C1 segment of cervical spinal cord (tissue), 14 donors: Measurements from ENCODE around the gene PDE2A.

Experiments
- DNase-seq, 14 donors: peaks; one replicate each; lab custom pipeline; 2025; lab: John Stamatoyannopoulos, UW

Gene PDE2A

DNA sequence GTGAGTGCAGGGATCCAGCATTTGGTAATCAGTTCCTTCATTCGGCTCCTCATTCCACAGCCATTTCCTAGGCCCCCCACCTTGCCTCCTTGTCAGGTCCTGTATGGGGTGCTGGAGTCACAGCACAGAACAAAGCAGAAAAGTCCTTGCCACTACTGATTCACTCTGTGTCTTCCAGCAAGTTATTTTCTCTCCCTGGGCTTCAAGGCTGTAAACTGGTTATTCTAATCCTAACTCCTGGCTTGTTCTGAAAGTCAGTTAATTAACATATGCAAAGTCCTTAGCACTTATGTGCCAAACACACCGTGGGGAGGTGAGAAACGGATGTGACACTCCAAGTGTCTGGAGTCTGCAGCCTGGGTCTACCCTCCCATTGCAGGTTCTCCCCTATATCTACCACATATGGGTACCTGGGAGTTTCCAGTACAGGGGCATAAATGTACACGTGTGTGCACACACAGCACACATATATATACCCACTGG lies 30.6 kb upstream of the PDE2A start:
- DNase-seq, result no peak

GRCh38 chr11:72704028-72704782 lies 30.0 kb upstream of the PDE2A start:
- DNase-seq, result no peak

GRCh38 chr11:72703267-72704008 lies 29.2 kb upstream of the PDE2A start:
- peak in 7 of 14 donors; percentile 9 to 53 (median 34) for DNase-seq

- no peak for DNase-seq
These were observed 28.5 kb upstream of the PDE2A start for GRCh38 chr11:72702577-72703241.

DNA sequence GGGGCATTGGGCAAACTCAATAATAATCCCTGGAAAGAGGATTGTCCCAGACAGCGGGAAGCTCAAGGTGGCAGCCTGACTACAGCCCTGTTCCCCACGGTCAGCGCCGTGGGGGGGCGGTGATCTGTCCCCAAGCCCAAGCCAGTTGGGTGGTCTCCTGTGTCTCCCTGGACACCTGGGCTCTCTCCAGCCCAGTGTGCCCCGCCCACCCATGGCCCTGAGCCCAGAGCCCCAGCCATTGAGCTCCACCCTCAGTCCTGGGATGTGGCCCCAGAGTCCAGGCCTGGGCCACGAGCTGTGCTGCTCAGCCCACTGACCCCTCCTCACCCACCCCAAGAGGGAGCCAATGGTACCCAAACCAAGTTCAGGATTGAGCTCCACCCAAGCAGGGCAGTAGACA lies 27.9 kb upstream of the PDE2A start:
- peak in 1 of 14 donors; percentile 11 for DNase-seq

- no peak for DNase-seq
These were observed 27.2 kb upstream of the PDE2A start for GRCh38 chr11:72701466-72701865.

DNA sequence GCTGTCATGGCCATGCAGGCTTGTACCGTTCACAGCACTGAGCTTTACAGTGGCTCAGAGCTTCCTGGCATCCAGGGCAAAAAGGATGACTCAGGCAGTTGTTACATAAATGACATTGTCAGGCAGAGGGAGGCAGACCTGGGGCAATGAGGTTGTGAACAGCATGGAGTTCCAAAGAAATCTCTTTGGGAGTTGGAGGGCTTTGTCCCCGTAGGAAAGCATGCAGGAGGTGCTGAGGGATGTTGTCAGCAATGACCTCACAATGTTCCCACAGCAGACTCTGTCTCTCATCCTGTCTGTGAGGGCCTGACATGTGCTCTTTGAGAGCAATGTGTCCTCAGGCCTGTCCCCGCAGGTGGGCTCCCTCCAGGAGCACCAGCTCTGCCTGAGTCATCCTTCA lies 25.9 kb upstream of the PDE2A start:
- no peak for DNase-seq

DNA sequence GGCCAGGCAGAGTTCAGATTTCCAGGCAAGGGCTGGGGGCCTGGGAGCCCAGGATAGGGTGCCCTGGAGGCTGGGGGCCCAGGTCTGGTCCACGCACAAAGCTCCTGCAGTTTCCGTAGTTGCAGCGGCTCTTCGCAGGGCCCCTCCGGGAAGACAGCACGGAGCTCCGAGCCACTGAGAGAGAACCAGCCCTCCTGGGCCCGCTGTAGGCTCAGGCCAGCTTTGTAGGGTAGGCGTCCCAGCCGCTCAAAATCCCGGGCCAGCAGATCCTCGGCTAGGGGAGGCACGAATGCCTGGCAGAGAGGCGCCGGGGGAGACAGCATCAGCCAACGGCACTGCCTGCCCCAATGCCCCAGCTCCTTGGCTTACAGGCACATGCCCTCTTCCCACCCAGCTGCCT lies 23.6 kb upstream of the PDE2A start:
- no peak for DNase-seq

- DNase-seq, result no peak
These were observed 22.9 kb upstream of the PDE2A start for GRCh38 chr11:72696866-72697700.

DNA sequence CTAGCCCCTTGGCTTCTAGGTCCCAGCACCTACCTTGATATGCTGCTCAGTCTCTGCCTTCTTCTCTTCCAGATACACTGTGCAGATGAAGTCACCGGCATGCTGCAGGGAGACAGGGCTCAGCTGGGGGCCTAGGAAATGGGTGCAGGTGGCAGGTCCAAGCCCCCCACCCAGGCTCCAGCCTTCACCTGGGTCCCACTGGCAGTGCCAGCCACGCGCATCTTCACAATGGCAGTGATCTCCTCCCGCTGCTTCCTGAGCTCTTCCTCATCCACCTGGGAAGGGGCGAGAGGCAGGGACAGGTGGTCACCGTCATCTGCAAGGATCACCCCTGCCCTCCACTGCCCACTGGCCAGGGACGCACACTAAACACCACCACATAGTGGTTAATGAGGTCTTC lies 21.1 kb upstream of the PDE2A start:
- DNase-seq, result no peak

DNA sequence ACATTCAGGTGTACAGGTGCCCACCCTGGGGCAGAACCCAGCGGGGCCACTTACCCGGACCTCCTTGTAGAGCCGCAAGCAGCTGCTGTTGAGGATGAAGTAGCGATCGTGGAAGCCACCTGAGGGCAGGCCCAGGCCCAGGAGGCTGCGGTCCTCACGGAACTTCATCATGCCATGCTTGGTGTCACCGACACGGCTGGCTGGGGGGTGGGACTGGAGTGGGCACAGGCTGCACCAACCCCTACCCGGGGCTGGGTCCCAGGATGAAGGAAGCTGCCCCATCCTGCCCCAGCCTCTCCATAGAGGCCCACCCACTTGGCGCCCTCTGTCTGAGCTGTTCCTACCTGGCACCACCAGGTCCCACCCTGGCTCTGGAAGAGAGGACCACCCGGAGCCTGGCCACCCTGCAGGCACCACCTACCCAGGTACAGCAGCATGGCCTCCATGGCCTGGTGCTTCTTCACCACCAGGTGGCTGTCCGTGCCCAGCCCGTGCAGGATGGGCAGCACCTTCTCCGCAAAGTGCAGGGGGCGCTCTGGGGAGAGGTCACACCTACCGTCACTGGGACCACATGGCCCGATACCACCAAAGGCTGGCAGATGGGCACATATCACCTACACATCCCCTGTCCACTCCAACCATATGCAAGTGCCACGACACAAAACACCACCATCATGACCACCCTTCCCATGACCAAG lies 19.2 kb upstream of the PDE2A start:
- DNase-seq, result no peak

DNA sequence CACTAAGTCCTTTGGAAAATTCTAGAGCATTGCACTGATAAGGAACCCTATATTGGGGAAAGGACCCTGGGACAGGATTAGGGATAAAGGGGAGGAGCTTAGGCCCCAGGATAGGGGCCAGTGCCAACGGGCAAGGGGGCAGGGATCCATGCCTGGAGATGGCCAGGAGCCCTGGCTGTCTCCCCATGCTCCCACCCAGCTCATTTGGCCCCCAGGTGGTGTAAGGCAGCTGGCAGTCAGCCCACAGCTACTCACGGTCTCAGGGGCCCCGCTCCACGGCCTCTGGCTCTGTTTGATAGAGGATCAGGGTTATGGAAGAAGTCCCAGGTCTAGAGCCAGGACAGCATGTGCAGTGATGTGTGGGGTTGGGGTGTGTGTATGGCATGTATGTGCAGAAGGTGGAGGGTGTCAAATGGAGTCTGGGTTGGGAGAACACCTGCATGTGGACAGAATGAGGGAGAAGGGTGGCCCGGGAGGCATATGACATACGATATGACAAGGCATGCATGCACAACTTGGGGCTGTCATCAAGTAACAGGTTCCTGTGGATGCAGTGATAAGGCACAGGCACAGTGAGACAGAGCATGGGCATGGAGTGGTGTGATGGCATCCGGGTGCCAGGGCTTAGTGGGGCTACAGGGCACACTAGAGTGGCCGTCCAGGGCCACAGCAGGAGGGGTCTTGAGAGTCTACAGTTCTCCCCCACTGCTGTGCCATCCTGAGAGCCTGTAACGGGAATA lies 18.4 kb upstream of the PDE2A start:
- DNase-seq, result no peak

GRCh38 chr11:72690166-72690565 lies 15.9 kb upstream of the PDE2A start:
- no peak for DNase-seq

DNA sequence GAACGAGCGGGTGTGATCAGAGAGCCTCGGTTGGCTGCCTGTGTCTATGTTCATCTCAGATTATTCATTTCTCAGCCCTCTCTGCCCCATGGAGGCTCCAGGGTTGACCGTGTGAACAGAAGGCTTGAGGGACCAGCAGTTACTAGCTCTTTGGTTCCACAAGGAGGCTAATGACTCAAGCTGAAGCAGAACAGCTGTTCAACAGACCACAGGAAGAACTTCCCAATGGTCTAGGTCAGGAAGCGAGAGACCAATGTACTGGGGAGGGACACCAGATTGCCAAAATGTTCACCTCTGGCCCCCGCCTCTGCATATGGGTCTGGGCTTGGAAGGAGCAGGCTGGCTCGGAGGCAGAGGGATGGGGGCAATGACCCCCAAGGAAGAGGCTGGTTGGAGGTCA lies 14.7 kb upstream of the PDE2A start:
- no peak for DNase-seq

DNA sequence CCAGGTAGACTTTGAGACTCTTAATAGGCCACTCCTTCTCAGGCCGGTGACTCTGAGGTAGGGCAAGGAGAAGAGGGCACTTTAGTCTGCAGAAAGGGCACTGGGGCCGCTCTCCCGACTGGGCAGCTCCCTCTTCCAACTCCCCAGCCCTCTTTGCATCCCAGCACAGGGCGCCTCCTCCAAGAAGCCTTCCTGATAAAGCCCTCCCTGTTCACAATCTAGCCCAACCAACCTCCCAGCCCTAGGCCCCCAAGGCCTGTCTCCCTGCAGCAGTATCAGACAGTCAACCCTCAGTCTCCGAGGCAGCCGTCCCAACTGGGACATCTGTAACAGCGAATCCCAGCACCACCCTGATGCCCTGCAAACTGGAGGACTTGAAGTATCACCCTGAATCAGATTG lies 14.3 kb upstream of the PDE2A start:
- no peak for DNase-seq

DNA sequence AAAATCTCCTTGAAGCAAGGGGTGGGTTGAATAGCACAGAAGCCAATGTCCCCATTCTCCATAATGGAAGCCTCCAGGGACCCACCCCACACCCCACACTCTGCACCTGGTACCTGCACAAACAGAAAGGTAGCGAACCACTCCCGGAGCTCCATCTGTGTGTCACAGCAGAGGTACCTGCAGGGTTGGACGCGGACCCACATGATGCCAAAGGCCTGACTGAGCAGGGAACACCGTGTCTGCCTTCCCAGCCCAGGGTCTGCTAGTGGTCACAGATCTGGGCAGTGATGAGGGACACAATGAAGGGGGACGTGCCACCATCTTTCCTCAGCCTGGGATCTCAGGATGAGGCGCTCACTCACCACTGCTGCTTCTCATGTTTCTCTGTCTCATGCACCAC lies 13.1 kb upstream of the PDE2A start:
- DNase-seq, result no peak

- no peak for DNase-seq
These were observed 12.5 kb upstream of the PDE2A start for GRCh38 chr11:72686639-72687220.

- DNase-seq, result no peak
These were observed 11.6 kb upstream of the PDE2A start for GRCh38 chr11:72685560-72686480.
